Kidney (tissue), 14 donors: ENCODE measurements around the gene HNRNPM. TPM values are rescaled to one million over a fixed set of nuclear protein-coding genes. Genes with fewer than 3 reads are reported as not detected.

ENCODE experiments used
- DNase-seq, 5 donors: peaks; one replicate each; pipeline ENCODE4 v3.0.0-alpha.2; 2013 to 2020
- FAIRE-seq: peaks from 2 replicates; lab custom pipeline; 2012; peaks lifted over from hg19 to GRCh38; lab: Jason Lieb, UNC
- H3K27ac ChIP-seq, 2 donors: one replicate each; pipeline ENCODE4 v1.7.0; 2013; ENCODE audit warnings: low read depth in 2 of 2, low read length in 2 of 2, inconsistent platforms in 1 of 2
- H3K27me3 ChIP-seq: one replicate; pipeline ENCODE4 v1.7.1; 2013; ENCODE audit warnings: low read length, inconsistent platforms; ENCODE audit not compliant: control insufficient read depth, insufficient read depth
- H3K36me3 ChIP-seq, 3 donors: one replicate each; pipeline versions ENCODE4 v1.7.0 to v1.7.1; 2013; ENCODE audit warnings: low read length in 3 of 3, control low read depth in 1 of 3, inconsistent platforms in 1 of 3; ENCODE audit not compliant: insufficient read depth in 3 of 3, control insufficient read depth in 2 of 3
- H3K4me1 ChIP-seq, 3 donors: one replicate each; pipeline versions ENCODE4 v1.7.0 to v1.7.1; 2013; ENCODE audit warnings: low read length in 3 of 3, inconsistent platforms in 1 of 3, low read depth in 1 of 3; ENCODE audit not compliant: control insufficient read depth in 2 of 3, insufficient read depth in 2 of 3
- H3K4me3 ChIP-seq, 3 donors: one replicate each; pipeline versions ENCODE4 v1.7.0 to v1.8.1; 2013; ENCODE audit warnings: low read length in 3 of 3, control low read depth in 1 of 3, inconsistent platforms in 1 of 3
- H3K9ac ChIP-seq, 3 donors: one replicate each; pipeline versions ENCODE4 v1.7.0 to v1.7.1; 2013; ENCODE audit warnings: low read length in 3 of 3, control low read depth in 1 of 3, inconsistent platforms in 1 of 3
- H3K9me3 ChIP-seq, 3 donors: one replicate each; pipeline versions ENCODE4 v1.7.0 to v1.7.1; 2013; ENCODE audit warnings: low read length in 3 of 3, control low read depth in 1 of 3, inconsistent platforms in 1 of 3; ENCODE audit not compliant: control insufficient read depth in 2 of 3, insufficient read depth in 1 of 3
- CTCF ChIP-seq: IDR thresholded peaks from 3 replicates; pipeline ENCODE4 v1.5.1; 2012; ENCODE audit warnings: mild to moderate bottlenecking, moderate library complexity, borderline replicate concordance; ENCODE audit not compliant: insufficient read depth; ENCODE audit errors: extremely low read depth
- intact Hi-C: fragments of 100-400 bp; cut with DNase I; formaldehyde crosslinking; loops from one replicate; pipeline ENCODE4 v1.11.1; 2022
- polyA plus RNA-seq: library from polyadenylated mRNA; stranded (reverse); fragments of 350-450 nt; fragmentation: Illumina TruSeq; extraction: RNeasy Lipid Tissue Mini Kit (QIAGEN cat#74804); gene quantifications from one replicate; pipeline ENCODE4 v1.2.3, GENCODE V29; 2014; ENCODE audit warnings: low read depth, low replicate concordance; ENCODE audit not compliant: insufficient read depth
- total RNA-seq: library from RNA; stranded (reverse); fragmentation: NEBNext Ultra II Directional; extraction: Animal tissue kit (Norgen Biotek cat#: 25700); gene quantifications from one replicate; pipeline ENCODE4 v1.2.1, GENCODE V29; 2021
- donor health status: control.
- donor health status: control.
- donor health status: control.
- donor health status: control.
- donor health status: control.
- donor health status: DM: yes; HTN: yes; CAD: no.
- donor health status: Normal renal cell carcinoma (clear cell type).

HNRNPM gene
- total and polyA plus RNA-seq, 2 donors from 2014 or later = 103 to 164 TPM

GRCh38 chr19:8475005-8475404 lies 30.2 kb downstream of the HNRNPM start:
- no peak overlapping the region for H3K4me3 ChIP-seq
- no peaks in the 10 kb centered on the region for H3K27me3 ChIP-seq
- peaks cover 7 to 52% (median 39%) of the 10 kb centered on the region in 3 donors for H3K36me3 ChIP-seq
- peaks cover 0 to 4% (median 0%) of the 10 kb centered on the region in 3 donors for H3K4me1 ChIP-seq
- FAIRE-seq (no peak), DNase-seq (no peak)
- H3K27ac ChIP-seq = no peak overlapping the region
- no peaks in the 10 kb centered on the region for H3K9me3 ChIP-seq
- no peak overlapping the region for H3K9ac ChIP-seq
- no peak for TF ChIP-seq CTCF
- intact Hi-C loops = no loop called here

- TF ChIP-seq CTCF = no peak
- Histone ChIP-seq H3K9me3 (no peaks in the 10 kb centered on the region), H3K27me3 (no peaks in the 10 kb centered on the region), H3K4me3 (no peak overlapping the region), H3K36me3 (peaks cover 5 to 47% (median 33%) of the 10 kb centered on the region in 3 donors), H3K4me1 (peaks cover 0 to 13% (median 0%) of the 10 kb centered on the region in 3 donors), H3K27ac (no peak overlapping the region), H3K9ac (no peak overlapping the region)
- FAIRE-seq (no peak), DNase-seq (no peak)
- intact Hi-C loops = no loop called here
Measured at GRCh38 chr19:8476524-8476923, 31.7 kb downstream of the HNRNPM start.

- intact Hi-C loops = no loop called here
- no peak for FAIRE-seq
- Histone ChIP-seq H3K27ac (no peak overlapping the region), H3K4me1 (peaks cover 0 to 15% (median 0%) of the 10 kb centered on the region in 3 donors), H3K4me3 (no peak overlapping the region), H3K36me3 (peaks cover 5 to 47% (median 31%) of the 10 kb centered on the region in 3 donors), H3K9ac (no peak overlapping the region), H3K27me3 (no peaks in the 10 kb centered on the region), H3K9me3 (no peaks in the 10 kb centered on the region)
- no peak for DNase-seq
- no peak for TF ChIP-seq CTCF
Measured at GRCh38 chr19:8477889-8478288, 33.1 kb downstream of the HNRNPM start.

GRCh38 chr19:8478598-8478997 lies 33.8 kb downstream of the HNRNPM start:
- intact Hi-C loops = no loop called here
- Histone ChIP-seq H3K36me3 (peaks cover 4 to 54% (median 34%) of the 10 kb centered on the region in 3 donors), H3K27me3 (no peaks in the 10 kb centered on the region), H3K9me3 (no peaks in the 10 kb centered on the region), H3K27ac (no peak overlapping the region), H3K4me1 (peaks cover 0 to 15% (median 0%) of the 10 kb centered on the region in 3 donors), H3K4me3 (no peak overlapping the region), H3K9ac (no peak overlapping the region)
- DNase-seq (no peak), FAIRE-seq (no peak)
- TF ChIP-seq CTCF = no peak
